ENCODE data around the gene TTC7B.

TTC7B gene

DNA sequence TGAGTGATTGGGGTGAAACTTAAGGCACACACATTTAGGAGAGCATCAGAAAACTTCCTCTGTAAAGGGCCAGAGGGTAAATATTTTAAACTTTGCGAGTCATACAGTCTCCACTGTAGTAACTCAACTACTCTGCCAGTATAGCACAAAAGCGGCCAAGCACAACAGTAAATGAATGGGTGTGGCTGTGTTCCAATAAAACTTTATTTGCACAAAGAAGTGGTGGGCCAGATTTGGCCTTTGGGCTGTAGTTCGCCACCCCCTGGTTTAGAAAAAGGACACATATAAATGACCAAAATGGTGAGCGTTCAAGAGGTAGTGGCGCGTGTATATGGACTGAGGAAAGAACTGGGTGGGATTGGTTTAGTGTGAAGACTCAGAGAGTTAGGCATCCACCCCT is 309.5 kb downstream of the TTC7B start:
- Mint-ChIP-seq H3K27ac (no peak overlapping the region), H3K4me3 (no peak overlapping the region)
- TF ChIP-seq, protein P1, sequence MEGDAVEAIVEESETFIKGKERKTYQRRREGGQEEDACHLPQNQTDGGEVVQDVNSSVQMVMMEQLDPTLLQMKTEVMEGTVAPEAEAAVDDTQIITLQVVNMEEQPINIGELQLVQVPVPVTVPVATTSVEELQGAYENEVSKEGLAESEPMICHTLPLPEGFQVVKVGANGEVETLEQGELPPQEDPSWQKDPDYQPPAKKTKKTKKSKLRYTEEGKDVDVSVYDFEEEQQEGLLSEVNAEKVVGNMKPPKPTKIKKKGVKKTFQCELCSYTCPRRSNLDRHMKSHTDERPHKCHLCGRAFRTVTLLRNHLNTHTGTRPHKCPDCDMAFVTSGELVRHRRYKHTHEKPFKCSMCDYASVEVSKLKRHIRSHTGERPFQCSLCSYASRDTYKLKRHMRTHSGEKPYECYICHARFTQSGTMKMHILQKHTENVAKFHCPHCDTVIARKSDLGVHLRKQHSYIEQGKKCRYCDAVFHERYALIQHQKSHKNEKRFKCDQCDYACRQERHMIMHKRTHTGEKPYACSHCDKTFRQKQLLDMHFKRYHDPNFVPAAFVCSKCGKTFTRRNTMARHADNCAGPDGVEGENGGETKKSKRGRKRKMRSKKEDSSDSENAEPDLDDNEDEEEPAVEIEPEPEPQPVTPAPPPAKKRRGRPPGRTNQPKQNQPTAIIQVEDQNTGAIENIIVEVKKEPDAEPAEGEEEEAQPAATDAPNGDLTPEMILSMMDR (IDR thresholded peaks at IDR 0.05) = no peak

DNA sequence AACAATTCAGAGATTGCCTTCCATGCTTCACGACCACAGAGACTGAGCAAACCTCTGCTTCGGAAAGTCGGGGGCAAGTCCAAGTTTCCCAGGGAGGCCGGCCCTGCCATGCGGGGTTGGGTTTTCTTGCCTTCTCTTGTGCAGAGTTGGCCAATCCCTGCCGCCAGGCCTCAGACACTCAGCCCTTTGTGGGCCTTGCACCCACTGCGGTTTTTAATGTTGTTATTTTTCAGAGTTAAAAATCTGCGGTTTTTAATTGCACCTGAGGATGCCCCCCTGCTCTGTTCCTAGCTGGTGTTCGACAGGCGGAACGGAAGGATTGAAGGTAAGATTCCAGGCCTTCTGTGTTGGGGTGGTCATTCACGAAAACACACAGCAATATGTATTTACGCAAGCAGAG is 310.7 kb downstream of the TTC7B start:
- Mint-ChIP-seq H3K4me3 (no peak overlapping the region), H3K36me3 (ENCODE audit: low read depth) (no peaks in the 10 kb centered on the region), H3K9me3 (no peaks in the 10 kb centered on the region), H3K27ac (no peak overlapping the region), H3K4me1 (peaks cover 5% of the 10 kb centered on the region), H3K27me3 (ENCODE audit: low read depth, poor library complexity) (peaks cover 30% of the 10 kb centered on the region)
- TF ChIP-seq, protein P1 (IDR thresholded peaks at IDR 0.05) = no peak
- no peak for DNase-seq

More for the DNA sequence above, 309.5 kb downstream of the TTC7B start:
- Mint-ChIP-seq H3K36me3 (ENCODE audit: low read depth) (no peaks in the 10 kb centered on the region), H3K4me1 (peaks cover 5% of the 10 kb centered on the region), H3K9me3 (no peaks in the 10 kb centered on the region), H3K27me3 (ENCODE audit: low read depth, poor library complexity) (peaks cover 18% of the 10 kb centered on the region)
- DNase-seq = no peak

DNA sequence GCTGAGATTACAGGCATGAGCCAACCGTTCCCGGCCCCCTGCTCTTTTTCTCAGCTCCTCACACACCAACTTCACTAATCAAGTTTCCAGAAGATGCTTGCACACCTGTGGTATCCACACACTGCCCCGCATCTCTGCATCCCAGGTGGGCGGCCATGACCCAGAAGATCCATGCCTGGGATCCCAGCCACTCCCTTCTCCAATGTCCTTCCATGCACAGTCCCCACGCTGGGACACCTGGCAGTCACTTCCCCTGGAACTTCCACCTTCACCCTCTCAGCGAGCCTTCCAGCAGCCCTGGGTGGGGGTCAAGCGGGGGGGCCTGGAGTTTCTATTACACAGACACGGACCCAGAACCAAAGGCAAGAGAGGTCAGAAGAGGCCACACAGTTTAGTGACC is 311.6 kb downstream of the TTC7B start:
- peaks cover 29% of the 10 kb centered on the region for H3K27me3 Mint-ChIP-seq (ENCODE audit: low read depth, poor library complexity)
- no peak overlapping the region for H3K4me3 Mint-ChIP-seq
- peaks cover 5% of the 10 kb centered on the region for H3K4me1 Mint-ChIP-seq
- no peak for DNase-seq
- no peaks in the 10 kb centered on the region for H3K36me3 Mint-ChIP-seq (ENCODE audit: low read depth)
- TF ChIP-seq, protein P1 (IDR thresholded peaks at IDR 0.05) = no peak
- H3K27ac Mint-ChIP-seq = no peak overlapping the region
- no peaks in the 10 kb centered on the region for H3K9me3 Mint-ChIP-seq

DNA sequence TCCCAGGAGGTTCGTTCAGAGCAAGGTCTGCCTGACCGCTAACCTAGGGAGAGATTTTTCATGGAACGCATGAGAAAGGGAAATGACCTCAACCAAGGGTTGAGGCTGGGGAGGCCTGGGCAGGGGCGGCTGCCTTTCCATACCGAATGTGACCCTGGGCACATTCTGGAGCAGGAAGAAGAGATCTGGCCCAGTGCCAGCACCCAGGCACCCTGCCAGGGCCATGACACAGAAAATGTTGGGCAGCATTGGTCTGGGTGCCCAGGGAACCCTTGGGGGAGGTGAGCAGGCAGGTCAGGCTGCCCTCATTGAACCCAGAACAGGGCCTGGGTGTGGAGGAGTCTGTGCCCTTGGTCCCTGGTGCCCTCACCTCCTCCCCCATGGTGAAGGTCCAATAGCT is 312.6 kb downstream of the TTC7B start:
- Mint-ChIP-seq H3K4me3 (no peak overlapping the region), H3K27me3 (ENCODE audit: low read depth, poor library complexity) (peaks cover 24% of the 10 kb centered on the region), H3K9me3 (no peaks in the 10 kb centered on the region), H3K4me1 (peaks cover 5% of the 10 kb centered on the region), H3K36me3 (ENCODE audit: low read depth) (no peaks in the 10 kb centered on the region), H3K27ac (no peak overlapping the region)
- no peak for DNase-seq
- TF ChIP-seq, protein P1 (IDR thresholded peaks at IDR 0.05) = no peak

DNA sequence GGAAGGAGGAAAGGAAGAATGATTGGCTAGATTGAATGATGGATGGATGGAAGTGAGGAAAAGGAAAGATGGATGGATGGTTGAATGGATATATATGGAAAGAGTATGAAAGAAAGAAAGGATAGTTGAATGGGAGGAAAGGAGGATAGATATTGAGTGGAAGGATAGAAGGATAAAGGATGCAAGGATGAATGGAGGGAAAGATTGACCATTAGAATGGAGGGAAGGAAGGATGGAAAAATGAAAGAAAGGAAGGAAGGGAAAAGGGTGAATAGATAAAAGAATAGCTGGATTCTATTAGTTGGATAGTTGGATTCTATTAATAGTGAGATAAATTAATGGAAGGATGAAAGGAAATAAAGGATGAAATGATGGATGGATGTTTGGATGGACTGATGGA is 313.5 kb downstream of the TTC7B start:
- Mint-ChIP-seq H3K36me3 (ENCODE audit: low read depth) (no peaks in the 10 kb centered on the region), H3K9me3 (no peaks in the 10 kb centered on the region), H3K27ac (peak overlapping the region; percentile 2), H3K4me3 (no peak overlapping the region), H3K27me3 (ENCODE audit: low read depth, poor library complexity) (peaks cover 19% of the 10 kb centered on the region), H3K4me1 (peaks cover 5% of the 10 kb centered on the region)
- TF ChIP-seq, protein P1 (IDR thresholded peaks at IDR 0.05) = no peak
- no peak for DNase-seq

DNA sequence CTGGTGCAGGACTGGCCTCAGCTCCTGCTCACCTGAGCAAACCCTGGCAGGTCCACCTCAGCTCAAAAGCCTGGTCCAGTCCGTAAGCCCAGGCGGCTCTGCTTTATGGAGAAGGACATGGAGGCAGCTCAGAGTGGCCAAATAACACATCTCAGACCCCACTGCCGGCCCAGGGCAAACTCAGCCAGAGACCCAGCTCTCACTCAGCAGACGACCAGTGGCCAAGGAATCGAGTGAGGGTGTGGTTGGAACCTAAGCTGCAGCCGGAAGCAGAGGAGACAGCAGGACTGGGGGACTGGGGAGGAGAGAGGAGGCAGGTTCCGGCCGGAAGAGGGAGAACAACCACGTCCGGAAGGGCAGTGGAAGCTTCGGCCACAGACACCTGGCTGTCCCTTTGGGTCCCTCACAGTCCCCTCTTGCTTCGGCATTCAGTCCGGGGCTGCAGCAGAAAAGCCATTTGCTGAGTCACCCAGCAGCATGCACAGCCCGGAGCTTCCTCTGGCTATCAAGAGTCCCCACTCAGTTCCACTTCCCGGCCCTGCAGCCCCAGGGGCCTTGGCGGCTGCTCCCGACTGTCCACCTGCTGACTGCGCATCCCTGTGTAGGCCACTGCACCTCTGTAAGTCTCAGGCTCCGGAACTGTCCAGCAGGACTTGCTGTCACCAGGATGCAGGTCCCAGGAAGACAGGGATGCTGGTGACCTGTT is 315.4 kb downstream of the TTC7B start:
- no peak overlapping the region for H3K27ac Mint-ChIP-seq
- no peaks in the 10 kb centered on the region for H3K9me3 Mint-ChIP-seq
- no peaks in the 10 kb centered on the region for H3K36me3 Mint-ChIP-seq (ENCODE audit: low read depth)
- no peak overlapping the region for H3K4me3 Mint-ChIP-seq
- H3K27me3 Mint-ChIP-seq (ENCODE audit: low read depth, poor library complexity) = peaks cover 17% of the 10 kb centered on the region
- H3K4me1 Mint-ChIP-seq = peaks cover 5% of the 10 kb centered on the region
- TF ChIP-seq, protein P1 (IDR thresholded peaks at IDR 0.05) = no peak
- no peak for DNase-seq
